GM04504 (cell line): ENCODE results near the gene ZNF71.

Source experiments
- DNase-seq: peaks from one replicate; pipeline ENCODE4 v3.0.0-alpha.2; 2012; ENCODE audit warnings: low read depth

The ZNF71 gene

GRCh38 chr19:56594783-56595547 is at the start of gene ZNF71:
TSS of gene ZNF71 (plus strand) at chr19:56595302. CDS start at chr19:56601559, 6,257 bp downstream.
- peak; percentile 61 for DNase-seq

- no peak for DNase-seq
Observed at GRCh38 chr19:56547535-56547934, 47.6 kb upstream of the ZNF71 start.

GRCh38 chr19:56554272-56554869 is 40.7 kb upstream of the ZNF71 start:
- no peak for DNase-seq

- DNase-seq: no peak
Observed at GRCh38 chr19:56562766-56563165, 32.3 kb upstream of the ZNF71 start.

GRCh38 chr19:56566904-56567273 is 28.2 kb upstream of the ZNF71 start:
- no peak for DNase-seq

GRCh38 chr19:56567274-56568120 is 27.6 kb upstream of the ZNF71 start, which contains the start of gene ZNF470:
TSS of gene ZNF470 (plus strand) at chr19:56567468. CDS start at chr19:56570312, 2,844 bp downstream.
- DNase-seq: peak; percentile 83

- DNase-seq: no peak
Observed at GRCh38 chr19:56572589-56572988, 22.5 kb upstream of the ZNF71 start.

- DNase-seq: no peak
Observed at GRCh38 chr19:56573914-56574313, 21.2 kb upstream of the ZNF71 start.

- DNase-seq: no peak
Observed at GRCh38 chr19:56577719-56578602, 17.1 kb upstream of the ZNF71 start.

GRCh38 chr19:56594446-56594782 is 688 bp upstream of the ZNF71 start:
- no peak for DNase-seq

GRCh38 chr19:56595548-56595899 is 422 bp downstream of the ZNF71 start:
- no peak for DNase-seq

- DNase-seq: no peak
Observed at GRCh38 chr19:56596676-56597075, 1.6 kb downstream of the ZNF71 start.

GRCh38 chr19:56597696-56598095 is 2.6 kb downstream of the ZNF71 start:
- no peak for DNase-seq

GRCh38 chr19:56601375-56601774 is 6.3 kb downstream of the ZNF71 start:
- no peak for DNase-seq

- no peak for DNase-seq
Observed at GRCh38 chr19:56603829-56604228, 8.7 kb downstream of the ZNF71 start.

GRCh38 chr19:56608274-56608964 is 13.3 kb downstream of the ZNF71 start:
- DNase-seq: no peak

GRCh38 chr19:56611288-56611687 is 16.2 kb downstream of the ZNF71 start:
- no peak for DNase-seq

GRCh38 chr19:56612737-56613136 is 17.6 kb downstream of the ZNF71 start:
- DNase-seq: no peak

GRCh38 chr19:56613639-56614038 is 18.5 kb downstream of the ZNF71 start:
- DNase-seq: no peak

- DNase-seq: no peak
Observed at GRCh38 chr19:56617531-56617930, 22.4 kb downstream of the ZNF71 start.

GRCh38 chr19:56619121-56619520 is 24.0 kb downstream of the ZNF71 start:
- DNase-seq: no peak
